HG03108 (cell line): ENCODE results near the gene MYO18A.

ENCODE experiments used
- ATAC-seq: cut with Tn5 transposase; IDR thresholded peaks from one replicate; pipeline ENCODE4 v1.9.1; 2021; ENCODE audit warnings: moderate library complexity; ENCODE audit not compliant: unreplicated experiment

The MYO18A gene

DNA sequence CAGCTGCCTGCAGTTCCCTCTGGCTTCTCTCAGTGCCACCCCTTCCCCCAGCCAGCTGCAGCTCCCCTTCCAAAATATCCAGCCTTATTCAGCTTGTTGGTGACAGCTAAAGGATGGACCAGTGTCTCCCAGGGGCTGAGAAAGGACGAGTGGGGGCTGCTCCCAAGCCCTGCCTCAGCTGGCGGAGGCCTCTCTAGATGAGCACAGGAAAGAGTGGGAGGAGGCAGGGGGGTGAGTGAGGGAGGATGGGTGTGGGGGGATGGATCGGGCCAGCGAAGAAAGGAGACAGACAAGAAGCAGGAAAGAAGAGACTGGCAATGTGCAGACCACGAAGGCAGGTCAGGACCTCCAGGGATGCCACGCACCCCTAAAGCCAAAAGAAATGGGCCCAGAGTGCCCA is 119.7 kb downstream of the MYO18A start:
- no peak for ATAC-seq

DNA sequence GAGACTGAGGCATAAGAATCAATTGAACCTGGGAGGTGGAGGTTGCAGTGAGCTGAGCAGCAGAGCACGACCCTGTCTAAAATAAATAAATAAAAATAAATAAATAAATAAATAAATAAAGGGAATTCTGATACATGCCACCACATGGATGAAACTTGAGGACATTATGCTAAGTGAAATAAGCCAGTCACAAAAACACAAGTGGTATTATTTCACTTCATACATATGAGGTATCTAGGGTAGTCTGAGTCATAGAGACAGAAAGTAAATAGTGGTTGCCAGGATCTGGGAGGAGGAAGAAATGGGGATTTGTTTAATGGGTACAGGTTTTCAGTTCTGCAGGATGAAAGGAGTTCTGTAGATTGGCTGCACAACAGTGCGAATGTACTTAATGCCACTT is 120.9 kb downstream of the MYO18A start:
- ATAC-seq: no peak

DNA sequence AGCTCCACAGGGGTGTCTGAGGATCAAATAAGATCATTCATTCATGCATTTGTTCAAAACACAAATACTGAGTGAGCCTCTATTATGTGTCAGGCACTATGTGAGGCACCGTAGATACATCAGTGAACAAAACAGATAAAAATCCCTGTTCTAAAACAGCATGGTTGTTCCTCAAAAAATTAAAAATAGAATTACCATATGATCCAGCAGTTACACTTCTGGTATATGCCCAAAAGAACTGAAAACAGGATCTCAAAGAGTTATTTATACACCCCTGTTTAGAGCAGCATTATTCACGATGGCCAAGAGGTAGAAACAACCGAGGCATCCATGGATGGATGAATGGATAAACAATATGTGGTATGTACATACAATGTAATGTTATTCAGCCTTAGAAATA is 121.8 kb downstream of the MYO18A start:
- ATAC-seq: no peak

DNA sequence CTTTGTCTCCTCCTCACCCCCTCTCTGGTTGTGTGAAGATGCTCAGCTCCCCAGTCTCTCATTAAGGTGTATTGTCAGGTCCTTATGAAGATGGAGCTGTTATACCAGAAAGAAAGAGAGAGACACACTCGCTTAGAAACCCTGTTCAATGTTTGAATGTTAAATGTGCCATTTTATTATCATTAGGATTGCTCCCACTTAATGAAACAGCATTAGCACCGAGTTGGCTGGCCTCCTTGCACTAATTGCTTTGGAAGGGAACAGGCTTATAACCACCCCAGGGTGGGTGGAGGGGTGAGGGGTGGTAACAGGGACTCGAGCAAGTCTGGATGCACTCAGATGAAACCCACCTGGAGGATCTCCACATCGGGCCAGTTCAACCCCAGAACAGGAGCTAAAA is 122.8 kb downstream of the MYO18A start:
- ATAC-seq: no peak

DNA sequence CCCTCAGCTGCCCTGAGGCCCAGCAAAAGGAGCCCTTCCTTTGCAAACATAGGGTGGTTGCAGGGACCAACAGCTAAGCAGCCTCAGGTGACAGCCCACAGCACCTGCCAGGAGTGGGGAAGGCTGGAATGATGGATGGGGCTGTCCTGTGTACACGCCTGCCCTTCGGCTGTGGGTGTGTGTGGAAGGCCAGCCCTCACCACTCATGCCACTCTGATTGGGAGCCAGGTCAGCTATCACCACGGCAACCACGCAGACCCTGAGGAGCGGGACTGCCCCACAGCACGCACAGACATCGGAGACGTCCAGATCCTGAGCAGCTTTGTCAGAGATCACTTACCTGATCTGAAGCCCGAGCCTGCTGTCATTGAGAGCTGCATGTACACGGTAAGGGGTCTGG is 125.4 kb downstream of the MYO18A start:
- no peak for ATAC-seq

DNA sequence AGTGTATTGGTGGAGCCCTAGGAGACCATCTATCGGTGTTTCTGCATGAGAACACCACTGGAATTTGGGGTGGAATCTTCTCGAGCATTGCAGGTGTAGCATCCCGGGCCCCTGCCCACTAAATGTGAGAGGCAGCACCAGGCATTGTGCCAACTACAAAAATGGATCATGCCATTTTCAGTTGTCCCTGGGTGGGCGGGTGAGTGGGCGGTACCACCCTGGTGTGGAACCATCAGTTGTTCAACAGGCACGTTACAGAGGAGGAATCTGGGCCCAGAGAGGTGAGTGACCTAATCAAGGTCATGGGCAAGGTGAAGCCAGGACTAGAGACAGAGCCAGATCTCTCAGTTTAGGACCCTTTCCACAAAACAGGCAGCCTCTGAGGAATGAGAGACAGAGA is 128.5 kb downstream of the MYO18A start:
- ATAC-seq: no peak

DNA sequence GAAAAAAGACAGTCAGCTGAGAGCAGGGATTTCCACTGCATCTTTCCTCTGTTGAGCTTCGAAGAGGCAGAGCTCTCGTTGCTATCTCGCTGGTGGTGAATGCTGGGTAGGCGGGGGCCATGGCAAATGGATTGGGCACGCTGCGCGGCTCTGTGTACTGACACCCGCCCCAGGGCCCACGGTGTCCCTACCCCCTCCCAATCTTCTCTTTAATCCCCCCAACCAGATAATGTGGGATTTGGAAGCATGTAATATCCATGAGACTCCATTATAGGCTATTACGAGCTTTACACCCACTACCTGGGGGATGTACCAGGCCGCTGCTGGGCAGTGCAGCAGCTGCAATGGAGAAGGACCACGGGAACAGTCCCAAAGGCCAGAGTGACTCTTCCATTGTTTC is 129.0 kb downstream of the MYO18A start:
- ATAC-seq: no peak

DNA sequence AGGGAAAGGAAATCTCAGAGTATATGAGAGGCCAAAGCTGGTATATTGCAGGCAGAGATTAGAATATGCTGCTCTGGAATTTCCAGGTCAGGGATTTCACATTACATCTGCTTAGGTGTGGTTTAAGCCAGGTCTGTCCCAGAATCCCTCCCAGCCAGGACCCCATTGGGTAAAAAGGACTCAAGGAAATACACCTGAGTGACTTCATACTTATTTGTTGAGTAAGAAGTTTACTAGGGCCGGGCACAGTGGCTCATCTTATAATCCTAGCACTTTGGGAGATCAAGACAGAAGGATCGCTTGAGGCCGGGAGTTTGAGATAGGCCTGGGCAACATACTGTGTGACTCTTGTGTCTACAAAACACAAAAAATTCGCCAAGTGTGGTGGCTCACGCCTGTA is 130.0 kb downstream of the MYO18A start:
- ATAC-seq: no peak

DNA sequence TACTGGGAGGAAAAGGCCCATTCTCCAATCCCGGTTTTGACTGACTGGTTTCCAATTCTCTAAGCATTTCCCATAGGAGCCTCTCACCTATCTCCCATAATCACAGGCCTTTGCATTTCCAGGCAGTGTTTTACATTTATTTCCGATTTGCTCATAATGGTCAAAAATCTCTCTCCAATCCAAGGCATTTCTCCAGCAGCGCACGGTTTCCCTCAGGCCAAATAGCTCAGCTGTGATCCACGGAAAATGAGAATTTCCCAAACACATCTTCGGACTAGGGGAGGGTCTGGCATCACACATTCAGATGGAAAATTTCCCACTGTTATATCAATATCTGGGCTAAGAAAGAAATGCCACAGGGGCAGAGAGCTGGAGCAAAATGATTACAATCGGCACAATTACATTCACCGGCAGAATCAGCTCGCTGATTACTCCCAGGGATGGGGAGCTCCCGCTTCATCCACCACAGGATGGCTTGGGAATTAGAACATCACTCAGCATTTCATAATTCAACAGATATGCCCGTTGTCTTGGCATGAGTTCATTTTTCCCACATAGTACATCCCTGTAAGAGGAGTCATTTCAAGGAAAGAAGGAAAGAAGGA is 130.6 kb downstream of the MYO18A start:
- ATAC-seq: no peak

DNA sequence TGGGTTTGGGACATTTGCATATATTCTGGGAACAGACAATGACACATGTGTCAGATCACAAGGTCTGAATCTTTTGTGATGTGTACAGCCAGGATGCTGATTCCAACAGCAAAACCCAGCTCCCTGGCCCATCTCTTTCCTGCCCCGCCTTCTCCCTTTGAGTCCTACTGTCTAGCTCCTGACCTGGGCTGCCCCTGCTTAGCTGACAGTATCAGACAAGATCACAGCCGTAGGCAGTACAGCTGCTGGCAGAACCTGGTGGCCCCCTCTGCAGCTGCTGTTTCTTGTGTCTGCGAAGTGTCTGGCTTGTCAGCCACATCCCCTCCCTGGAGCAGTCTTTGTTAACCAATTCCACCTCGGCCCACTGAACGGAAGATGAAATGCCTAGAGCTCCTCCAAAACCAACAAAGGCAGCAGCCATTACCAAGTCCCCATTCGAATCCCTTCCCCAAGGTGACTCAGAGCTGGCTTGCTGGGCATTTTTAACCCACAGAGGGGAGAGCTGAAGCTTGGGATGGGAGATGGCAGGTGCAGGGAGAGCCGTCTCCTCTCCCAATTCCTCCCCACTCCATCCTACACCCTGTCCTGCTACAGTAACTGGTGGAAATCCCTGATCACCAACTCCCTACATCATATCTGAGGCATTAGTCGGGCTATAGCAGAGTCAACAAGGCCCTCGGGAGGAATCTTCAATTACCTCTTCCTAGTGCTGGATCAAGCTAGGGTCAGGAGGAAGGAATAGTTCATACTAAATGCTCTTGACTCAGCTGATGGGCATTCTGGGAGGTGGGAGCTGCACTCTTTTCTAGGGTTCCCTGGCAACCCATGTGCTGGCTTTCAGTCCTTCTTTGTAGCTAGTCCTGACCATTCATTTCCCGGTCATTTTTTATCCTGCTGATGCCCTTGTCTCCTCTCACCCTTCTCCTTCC is 131.5 kb downstream of the MYO18A start:
- no peak for ATAC-seq

DNA sequence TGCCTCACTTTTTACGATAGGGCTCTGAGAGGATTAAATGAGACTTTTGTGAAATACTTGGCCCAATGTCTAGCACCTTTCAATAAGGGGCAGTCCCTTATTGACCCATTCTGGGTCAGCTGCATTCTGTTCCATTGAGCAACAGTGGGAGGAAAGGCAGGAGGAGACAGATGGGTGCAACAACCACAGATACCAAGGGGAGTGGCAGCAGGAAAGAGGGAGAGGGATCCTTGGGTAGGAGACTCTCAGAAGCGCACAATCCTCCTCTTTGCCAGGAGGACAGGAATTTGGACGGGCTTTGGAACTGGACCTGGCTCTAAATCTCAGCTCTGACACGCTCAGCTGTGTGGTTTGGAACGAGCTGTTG is 133.7 kb downstream of the MYO18A start:
- no peak for ATAC-seq

DNA sequence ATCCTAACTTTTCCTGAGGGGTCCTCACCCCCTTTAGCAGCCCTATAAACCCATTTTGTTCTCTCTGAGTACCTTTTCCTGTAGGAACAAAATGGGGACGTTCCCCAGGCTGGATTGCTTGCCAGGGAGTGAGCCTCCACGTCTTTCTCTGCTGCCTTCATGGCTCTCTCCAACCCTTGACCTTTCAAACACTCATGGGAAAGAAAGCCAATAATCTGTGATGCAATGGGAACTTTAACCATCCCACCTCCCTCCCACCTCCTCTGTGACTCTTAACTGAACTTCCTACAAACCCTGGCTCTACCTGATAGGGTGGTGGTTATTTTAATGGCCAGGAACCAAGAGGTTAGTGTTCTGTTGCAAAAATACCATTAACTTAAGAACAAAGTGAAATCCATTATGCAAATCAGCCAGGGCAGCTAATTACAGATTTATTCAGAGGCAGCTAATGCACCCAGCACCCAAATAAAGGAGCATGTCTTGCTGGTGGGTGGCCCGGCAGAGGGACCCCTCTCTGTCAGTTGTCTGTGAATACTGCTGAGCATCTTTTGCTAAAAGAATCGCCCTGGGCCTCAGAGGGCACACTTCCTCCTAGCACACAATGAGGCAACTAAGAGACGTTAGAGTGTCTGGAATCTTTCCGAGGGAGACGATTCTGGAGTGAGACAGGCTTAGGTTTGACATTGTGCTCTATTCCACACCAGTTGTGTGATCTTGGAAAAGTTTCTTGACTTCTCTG is 134.3 kb downstream of the MYO18A start:
- no peak for ATAC-seq

DNA sequence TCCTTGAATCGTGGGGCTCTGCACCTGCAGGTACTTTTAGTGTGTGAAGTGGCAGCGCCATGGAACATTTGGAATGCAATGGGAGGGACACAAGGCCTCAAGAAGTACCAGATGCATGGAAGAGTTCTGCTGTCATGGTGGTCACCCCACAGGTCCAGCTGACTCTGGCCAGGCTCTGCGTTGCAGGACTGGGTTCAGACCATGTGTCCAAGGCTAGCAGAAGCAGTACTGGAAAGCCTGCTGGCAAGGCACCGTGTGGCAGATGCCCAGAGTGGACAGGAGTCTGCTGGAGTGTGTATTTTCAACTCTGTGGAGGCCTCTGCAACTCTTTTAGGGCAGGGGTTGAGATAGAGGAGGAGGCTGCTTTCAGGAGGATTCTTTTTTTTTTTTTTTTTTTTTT is 135.2 kb downstream of the MYO18A start:
- no peak for ATAC-seq

DNA sequence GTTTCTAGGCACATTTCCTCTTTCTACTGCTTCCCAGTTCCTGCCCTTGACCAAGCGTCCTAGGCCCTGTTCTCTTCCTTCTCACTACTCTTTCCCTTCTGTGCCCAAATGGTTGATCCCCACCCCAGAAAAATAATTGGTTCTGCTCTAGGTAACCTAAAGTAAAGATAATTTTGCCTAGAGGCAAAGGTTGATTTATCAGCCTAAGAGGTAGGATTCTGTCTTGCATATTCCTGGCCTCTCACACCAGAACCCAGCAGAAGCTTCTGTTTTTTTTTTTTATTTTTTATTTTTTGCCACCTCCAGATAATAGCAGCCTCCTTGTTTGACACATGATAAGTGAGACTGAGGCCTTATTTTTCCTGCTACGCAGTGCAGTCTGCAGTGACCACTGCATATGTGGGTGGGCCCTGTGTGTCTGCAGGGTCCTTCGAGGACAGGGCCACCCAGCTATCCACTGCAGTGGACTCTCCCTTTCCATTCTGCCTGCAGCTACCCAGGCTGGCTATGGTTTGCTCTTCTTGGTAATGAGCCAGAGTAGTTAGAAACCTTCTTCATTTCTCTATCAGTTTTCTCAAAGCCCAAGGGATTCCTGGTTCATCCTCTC is 136.6 kb downstream of the MYO18A start:
- no peak for ATAC-seq

DNA sequence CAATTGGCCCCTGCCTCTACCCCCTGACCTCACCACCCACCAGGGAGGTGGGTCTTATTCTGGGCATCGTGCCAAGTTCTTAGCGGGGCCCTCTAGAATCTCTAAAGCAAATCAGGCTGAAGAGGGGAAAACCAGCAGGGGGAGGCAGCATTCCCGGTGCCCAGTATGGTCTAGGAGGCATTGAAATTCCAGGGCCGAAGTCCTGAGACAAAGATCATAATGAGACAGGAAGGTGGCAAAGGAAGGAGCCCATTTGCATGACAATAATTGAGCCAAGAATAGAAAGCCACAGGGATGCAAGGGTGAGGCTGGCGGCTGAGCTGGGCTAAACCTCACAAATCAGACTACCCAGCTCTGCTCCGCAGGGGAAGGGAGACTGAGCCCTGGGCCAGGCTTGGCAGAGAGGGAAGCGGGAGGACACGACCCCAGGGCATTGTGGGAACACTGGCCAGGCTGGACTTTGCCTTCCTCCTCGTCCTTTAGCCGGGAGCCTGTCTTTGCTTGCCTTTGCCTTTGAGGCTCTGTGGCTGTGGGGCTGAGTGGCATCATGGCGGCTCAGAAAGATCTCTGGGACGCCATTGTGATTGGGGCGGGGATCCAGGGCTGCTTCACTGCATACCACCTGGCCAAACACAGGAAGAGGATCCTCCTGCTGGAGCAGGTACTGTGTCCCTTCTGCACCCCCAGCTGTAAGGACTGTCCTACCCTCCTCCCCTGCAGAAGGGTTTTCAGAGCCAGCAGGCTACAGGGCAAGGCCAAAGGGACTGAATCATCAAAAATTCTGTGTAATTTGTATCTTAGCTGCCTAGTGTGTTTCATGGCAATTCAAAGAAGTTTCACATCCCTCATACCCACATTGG is 137.3 kb downstream of the MYO18A start, which contains the start of gene PIPOX:
Gene PIPOX, plus strand, starts transcription at position 463 of the 860 bp plus-strand sequence. Its CDS starts 85 bp downstream, at position 548.
- ATAC-seq: no peak

DNA sequence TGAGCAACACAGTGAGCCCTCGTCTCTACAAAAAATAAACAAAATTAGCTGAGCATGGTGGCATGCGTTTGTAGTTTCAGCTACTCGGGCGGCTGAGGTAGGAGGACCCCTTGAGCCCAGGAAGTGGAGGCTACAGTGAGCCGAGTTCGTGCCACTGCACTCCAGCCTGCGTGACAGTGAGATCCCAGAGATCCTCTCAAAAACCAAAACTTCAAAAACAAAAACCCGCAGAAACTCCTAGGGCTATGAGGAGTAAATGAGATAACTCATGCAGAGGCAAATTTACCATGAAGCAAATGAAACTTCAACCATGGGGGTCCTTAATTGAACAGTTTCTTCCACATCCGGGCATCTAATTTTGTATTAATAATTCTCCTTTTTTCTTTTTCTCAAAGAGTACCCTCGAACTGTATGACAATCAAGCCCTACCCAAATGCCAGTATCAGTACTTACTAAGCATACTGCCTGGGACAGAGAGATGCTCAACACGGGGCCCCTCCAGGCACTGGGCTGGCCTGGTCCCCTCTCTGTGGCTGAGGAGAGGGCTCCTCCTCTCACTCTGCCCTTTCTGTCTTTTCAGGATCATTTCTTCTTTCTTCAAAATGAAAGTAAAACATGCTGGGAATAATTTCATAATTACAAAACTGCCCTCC is 138.0 kb downstream of the MYO18A start:
- no peak for ATAC-seq

DNA sequence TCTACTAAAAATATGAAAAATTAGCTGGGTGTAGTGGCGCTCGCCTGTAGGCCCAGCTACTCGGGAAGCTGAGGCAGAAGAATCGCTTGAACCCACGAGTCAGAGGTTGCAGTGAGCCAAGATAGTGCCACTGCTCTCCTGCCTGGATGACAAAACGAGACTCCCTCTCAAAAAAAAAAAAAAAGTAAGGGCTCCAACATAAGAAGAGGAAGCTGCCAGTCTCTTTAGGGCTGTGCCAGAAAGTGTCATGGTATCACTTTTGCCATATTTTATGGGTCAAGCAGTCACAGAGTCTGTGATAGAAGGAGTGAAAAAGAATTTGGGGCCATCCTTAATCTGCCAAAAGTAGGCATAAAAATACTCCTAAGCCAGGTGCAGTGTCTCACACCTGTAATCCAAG is 138.6 kb downstream of the MYO18A start:
- no peak for ATAC-seq

DNA sequence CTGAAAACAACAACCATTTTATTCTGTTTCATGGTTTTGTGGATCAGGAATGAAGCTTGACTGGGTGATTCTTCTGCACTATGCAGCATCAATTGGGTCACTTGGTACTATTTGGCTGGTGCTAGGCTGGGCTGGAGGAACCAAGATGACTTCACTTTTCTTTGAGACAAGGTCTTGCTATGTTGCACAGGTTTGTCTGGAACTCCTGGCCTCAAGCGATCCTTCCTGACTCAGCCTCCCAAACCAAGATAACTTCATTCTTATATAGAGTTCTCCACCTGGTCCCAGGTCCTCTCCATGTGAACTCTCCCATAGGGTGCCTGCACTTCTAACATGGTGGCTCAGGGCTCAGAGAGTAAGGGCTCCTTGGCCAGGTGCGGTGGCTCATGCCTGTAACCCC is 139.1 kb downstream of the MYO18A start:
- no peak for ATAC-seq

DNA sequence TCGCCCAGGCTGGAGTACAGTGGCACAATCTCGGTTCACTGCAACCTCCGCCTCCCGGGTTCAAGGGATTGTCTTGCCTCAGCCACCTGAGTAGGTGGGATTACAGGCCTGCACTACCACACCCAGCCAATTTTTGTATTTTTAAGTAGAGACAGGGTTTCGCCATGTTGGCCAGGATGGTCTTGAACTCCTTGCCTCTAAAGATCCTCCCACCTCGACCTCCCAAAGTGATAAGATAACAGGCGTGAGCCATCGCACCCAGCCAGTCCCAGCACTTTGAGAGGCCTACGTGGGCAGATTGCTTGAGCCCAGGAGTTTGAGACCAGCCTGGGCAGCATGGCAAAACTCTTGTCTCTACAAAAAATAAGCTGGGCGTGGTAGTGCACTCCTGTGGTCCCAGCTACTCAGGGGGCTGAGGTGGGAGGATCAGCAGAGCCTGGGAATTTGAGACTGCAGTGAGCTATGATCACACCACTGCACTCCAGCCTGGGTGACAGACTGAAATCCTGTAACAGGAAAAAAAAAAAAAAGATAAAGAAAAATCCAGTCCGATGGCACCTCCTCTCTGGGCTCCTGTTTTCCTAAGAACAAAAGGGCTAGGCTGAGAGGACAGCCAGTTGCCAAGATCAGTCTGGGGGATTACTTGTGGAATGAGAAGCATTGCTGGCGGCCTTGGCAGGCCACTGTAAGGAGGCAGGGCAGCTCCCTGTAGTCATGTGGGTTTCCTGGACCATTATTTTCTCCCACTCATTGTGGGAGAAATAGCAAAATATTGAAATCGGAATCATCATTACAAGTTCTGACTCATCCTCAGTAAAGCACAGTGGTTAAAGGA is 140.2 kb downstream of the MYO18A start:
- ATAC-seq: no peak
